IMR-90 (cell line): Measurements from ENCODE around the gene PDE4DIP. TPM values are rescaled to one million over a fixed set of nuclear protein-coding genes. Genes with fewer than 3 reads are reported as not detected.
"Not testable (repeated sequence)": the region's sequence is repeated elsewhere in the genome, so short reads cannot be mapped to it uniquely, and the experiment has no call there.

ENCODE experiments used
- ATAC-seq: fragments of 200-7000 bp; cut with Tn5 transposase; 2 replicates; pipeline ENCODE4 v1.9.1; 2020; ENCODE audit warnings: low read depth, mild to moderate bottlenecking, moderate library complexity
- BruUV-seq: library from RNA; stranded (reverse); fragments of 400-500 nt; replicated peaks from 2 replicates; lab custom pipeline; 2021; lab: Mats Ljungman, UMichigan
- CTCF ChIA-PET: fragments of 300-600 bp; formaldehyde crosslinking; extraction: SDS; loops from one replicate; lab custom pipeline; 2021; ENCODE audit warnings: antibody characterized with exemption; lab: Yijun Ruan, JAX
- POLR2A ChIA-PET: fragments of 300-600 bp; sonication (Branson Sonifier 250); formaldehyde crosslinking; loops from one replicate; lab custom pipeline; 2022; ENCODE audit warnings: antibody characterized with exemption; ENCODE audit not compliant: unreplicated experiment; lab: Charles Lee
- DNase-seq: peaks from one replicate; pipeline ENCODE4 v3.0.0; 2013
- H2AFZ ChIP-seq: replicated peaks from 2 replicates; pipeline ENCODE3; 2013; ENCODE audit warnings: low read length, mild to moderate bottlenecking; ENCODE audit not compliant: poor library complexity
- H2AK5ac ChIP-seq: 2 replicates; pipeline ENCODE4 v1.6.1; 2013; ENCODE audit warnings: low read depth, low read length, inconsistent platforms
- H2AK9ac ChIP-seq: replicated peaks from 2 replicates; pipeline ENCODE3; 2013; ENCODE audit warnings: mild to moderate bottlenecking, low read depth, low read length, moderate library complexity; ENCODE audit not compliant: poor library complexity
- H2BK120ac ChIP-seq: 2 replicates; pipeline ENCODE4 v1.6.1; 2013; ENCODE audit warnings: low read depth, low read length, inconsistent platforms
- H2BK15ac ChIP-seq: 3 replicates; pipeline ENCODE4 v1.6.1; 2013; ENCODE audit warnings: low read depth, low read length, inconsistent platforms
- H2BK20ac ChIP-seq: 2 replicates; pipeline ENCODE4 v1.6.1; 2013; ENCODE audit warnings: low read depth, mild to moderate bottlenecking, inconsistent platforms, low read length, moderate library complexity
- H2BK5ac ChIP-seq: 2 replicates; pipeline ENCODE4 v1.6.1; 2013; ENCODE audit warnings: mild to moderate bottlenecking, low read depth, low read length, inconsistent platforms; ENCODE audit not compliant: poor library complexity, severe bottlenecking
- H3K14ac ChIP-seq: replicated peaks from 2 replicates; pipeline ENCODE4 v1.6.1; 2013; ENCODE audit warnings: low read depth, low read length, inconsistent platforms
- H3K18ac ChIP-seq: 2 replicates; pipeline ENCODE4 v1.6.1; 2013; ENCODE audit warnings: low read depth, low read length, control low read depth
- H3K23ac ChIP-seq: 2 replicates; pipeline ENCODE4 v1.6.1; 2013; ENCODE audit warnings: low read depth, low read length, inconsistent platforms
- H3K27ac ChIP-seq: 2 replicates; pipeline ENCODE4 v1.5.1; 2013; ENCODE audit warnings: mild to moderate bottlenecking, control low read depth, low read length; ENCODE audit not compliant: insufficient read depth
- H3K27me3 ChIP-seq: 2 replicates; pipeline ENCODE4 v1.6.1; 2013; ENCODE audit warnings: low read length; ENCODE audit not compliant: control insufficient read depth, insufficient read depth
- H3K36me3 ChIP-seq: 2 replicates; pipeline ENCODE4 v1.6.1; 2013; ENCODE audit warnings: low read length, mixed read lengths; ENCODE audit not compliant: control insufficient read depth, insufficient read depth
- H3K4ac ChIP-seq: 2 replicates; pipeline ENCODE4 v1.6.1; 2013; ENCODE audit warnings: low read depth, low read length, inconsistent platforms
- H3K4me1 ChIP-seq: 2 replicates; pipeline ENCODE4 v1.6.1; 2013; ENCODE audit warnings: low read length, mixed read lengths; ENCODE audit not compliant: control insufficient read depth, insufficient read depth
- H3K4me2 ChIP-seq: 2 replicates; pipeline ENCODE4 v1.6.1; 2013; ENCODE audit warnings: low read depth, mild to moderate bottlenecking, control low read depth, low read length, moderate library complexity
- H3K4me3 ChIP-seq: 2 replicates; pipeline ENCODE4 v1.5.1; 2013; ENCODE audit warnings: low read depth, mild to moderate bottlenecking, control low read depth, low read length, moderate library complexity; ENCODE audit not compliant: insufficient read depth
- H3K56ac ChIP-seq: 2 replicates; pipeline ENCODE4 v1.6.1; 2013; ENCODE audit warnings: low read length, inconsistent platforms; ENCODE audit not compliant: insufficient read depth; ENCODE audit errors: extremely low read depth
- H3K79me1 ChIP-seq, 2 experiments: 2 replicates each; pipeline ENCODE4 v1.6.1; 2013; ENCODE audit warnings: low read length in 2 of 2, inconsistent platforms in 1 of 2, low read depth in 1 of 2
- H3K9ac ChIP-seq: 2 replicates; pipeline ENCODE4 v1.6.1; 2013; ENCODE audit warnings: low read depth, low read length, control low read depth
- H3K9me1 ChIP-seq: 2 replicates; pipeline ENCODE4 v1.6.1; 2013; ENCODE audit warnings: low read length, inconsistent platforms; ENCODE audit not compliant: insufficient read depth
- H3K9me3 ChIP-seq: 2 replicates; pipeline ENCODE4 v1.6.1; 2013; ENCODE audit warnings: low read length; ENCODE audit not compliant: control insufficient read depth, insufficient read depth
- H4K20me1 ChIP-seq: 2 replicates; pipeline ENCODE4 v1.6.1; 2013; ENCODE audit warnings: low read length, inconsistent platforms; ENCODE audit not compliant: insufficient read depth
- H4K5ac ChIP-seq: 2 replicates; pipeline ENCODE4 v1.6.1; 2013; ENCODE audit warnings: mild to moderate bottlenecking, low read depth, low read length, control low read depth
- H4K8ac ChIP-seq, 2 experiments: 2 replicates each; pipeline ENCODE4 v1.6.1; 2013; ENCODE audit warnings: low read depth in 2 of 2, low read length in 2 of 2, control low read depth in 1 of 2, inconsistent platforms in 1 of 2
- H4K91ac ChIP-seq: 2 replicates; pipeline ENCODE4 v1.6.1; 2013; ENCODE audit warnings: low read depth, low read length, inconsistent platforms; ENCODE audit not compliant: insufficient read depth
- WGBS, 2 experiments: methylation state at CpG; one replicate each; pipeline versions ENCODE4 v1.1.5 to v1.1.7; 2013; ENCODE audit warnings: missing lambda C conversion rate in 2 of 2; ENCODE audit not compliant: insufficient read length in 1 of 2; ENCODE audit errors: extremely low coverage in 2 of 2; 5-methylcytosine and 5-hydroxymethylcytosine counted together
- dilution Hi-C: fragments of 300-500 bp; cut with HindIII; formaldehyde crosslinking; loops from one replicate; pipeline ENCODE4 v1.14.3; 2018; ENCODE audit warnings: low sequenced_read_pairs; ENCODE audit not compliant: unreplicated experiment
- in situ Hi-C: fragments of 300-500 bp; cut with MboI; formaldehyde crosslinking; loops from 3 replicates; pipeline ENCODE4 v1.14.3; 2019; ENCODE audit warnings: low sequenced_read_pairs, inconsistent platforms, mixed read lengths
- intact Hi-C: fragments of 100-400 bp; cut with micrococcal nuclease; formaldehyde crosslinking; loops from 2 replicates; pipeline ENCODE4 v1.10.0; 2022
- polyA plus RNA-seq, 3 experiments: library from polyadenylated mRNA; depleted of rRNA; stranded (reverse); fragments of >200 nt; gene quantifications; 2 replicates each; pipeline ENCODE4 v1.2.3, GENCODE V29; 2012; ENCODE audit warnings: low replicate concordance in 1 of 3
- total RNA-seq: library from RNA; depleted of rRNA; stranded (reverse); fragments of >200 nt; gene quantifications from 2 replicates; pipeline ENCODE4 v1.2.3, GENCODE V29; 2012

The PDE4DIP gene
- total and polyA plus RNA-seq, 2 of the 4 experiments (the other 2 are of a cell fraction), result 36.7 to 74.4 TPM

DNA sequence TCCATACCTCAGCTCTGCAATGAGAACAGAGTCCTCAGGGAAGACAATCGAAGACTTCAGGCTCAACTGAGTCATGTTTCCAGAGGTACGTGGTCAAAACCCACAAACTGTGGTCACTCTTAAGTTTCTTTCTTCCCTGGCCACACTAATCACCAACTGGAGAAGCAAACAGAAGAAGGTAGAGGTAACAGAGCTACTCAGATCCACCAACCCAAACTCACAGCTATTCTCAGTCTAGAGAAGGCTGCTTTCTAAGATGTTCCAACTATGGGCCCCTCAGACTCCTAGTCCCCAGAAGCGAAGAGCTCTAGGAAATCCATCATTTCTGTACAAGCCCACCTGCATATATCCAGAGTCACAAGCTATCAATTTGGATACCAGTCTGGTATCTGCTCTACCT is 174.3 kb downstream of the PDE4DIP start:
- H3K36me3 ChIP-seq, ATAC-seq, H2BK15ac ChIP-seq, H3K4me1 ChIP-seq, H3K18ac ChIP-seq, H4K20me1 ChIP-seq, POLR2A ChIA-PET, DNase-seq, H3K4me3 ChIP-seq, H3K9ac ChIP-seq, H2BK120ac ChIP-seq, H3K23ac ChIP-seq, H3K4ac ChIP-seq, H2AK9ac ChIP-seq, in situ Hi-C loops, H3K4me2 ChIP-seq, BruUV-seq, H3K27me3 ChIP-seq, intact Hi-C loops, dilution Hi-C loops, H3K56ac ChIP-seq, H3K9me1 ChIP-seq, H2AFZ ChIP-seq, H3K27ac ChIP-seq, H4K8ac ChIP-seq, H3K9me3 ChIP-seq, H2BK5ac ChIP-seq, CTCF ChIA-PET, H4K91ac ChIP-seq, H2BK20ac ChIP-seq, H4K5ac ChIP-seq, H2AK5ac ChIP-seq, H3K14ac ChIP-seq, H3K79me1 ChIP-seq: not testable (repeated sequence)
- WGBS, 2 experiments, result no CpG with 5 or more reads among the region's 3 CpGs

DNA sequence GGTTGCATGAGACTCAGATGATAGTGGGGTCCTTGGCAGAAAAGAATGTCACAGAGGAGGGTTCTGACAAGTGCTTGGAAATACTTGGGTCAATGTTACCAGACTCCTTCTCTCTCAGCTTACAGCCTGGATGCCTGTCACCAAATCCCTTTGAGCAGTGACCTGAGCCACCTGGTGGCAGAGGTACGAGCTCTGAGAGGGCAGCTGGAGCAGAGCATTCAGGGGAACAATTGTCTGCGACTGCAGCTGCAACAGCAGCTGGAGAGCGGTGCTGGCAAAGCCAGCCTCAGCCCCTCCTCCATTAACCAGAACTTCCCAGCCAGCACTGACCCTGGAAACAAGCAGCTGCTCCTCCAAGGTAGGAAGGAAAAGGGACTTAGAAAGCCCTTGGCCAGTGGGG is 180.1 kb downstream of the PDE4DIP start:
- intact Hi-C loops, H3K9me1 ChIP-seq, H3K27ac ChIP-seq, H4K20me1 ChIP-seq, H3K18ac ChIP-seq, BruUV-seq, in situ Hi-C loops, H2BK20ac ChIP-seq, H3K56ac ChIP-seq, H4K8ac ChIP-seq, CTCF ChIA-PET, dilution Hi-C loops, H2BK15ac ChIP-seq, H4K5ac ChIP-seq, H2BK5ac ChIP-seq, H2AK5ac ChIP-seq, H3K9ac ChIP-seq, H3K14ac ChIP-seq, H3K23ac ChIP-seq, H3K36me3 ChIP-seq, DNase-seq, H3K4me3 ChIP-seq, H3K4ac ChIP-seq, H2BK120ac ChIP-seq, H4K91ac ChIP-seq, H3K4me2 ChIP-seq, H2AK9ac ChIP-seq, H3K79me1 ChIP-seq, ATAC-seq, POLR2A ChIA-PET, H3K27me3 ChIP-seq, H3K9me3 ChIP-seq, H3K4me1 ChIP-seq, H2AFZ ChIP-seq: not testable (repeated sequence)
- no CpG with 5 or more reads among the region's 3 CpGs for WGBS, 2 experiments
